ENCODE data around the gene ZNF200.

Gene ZNF200, protein sequence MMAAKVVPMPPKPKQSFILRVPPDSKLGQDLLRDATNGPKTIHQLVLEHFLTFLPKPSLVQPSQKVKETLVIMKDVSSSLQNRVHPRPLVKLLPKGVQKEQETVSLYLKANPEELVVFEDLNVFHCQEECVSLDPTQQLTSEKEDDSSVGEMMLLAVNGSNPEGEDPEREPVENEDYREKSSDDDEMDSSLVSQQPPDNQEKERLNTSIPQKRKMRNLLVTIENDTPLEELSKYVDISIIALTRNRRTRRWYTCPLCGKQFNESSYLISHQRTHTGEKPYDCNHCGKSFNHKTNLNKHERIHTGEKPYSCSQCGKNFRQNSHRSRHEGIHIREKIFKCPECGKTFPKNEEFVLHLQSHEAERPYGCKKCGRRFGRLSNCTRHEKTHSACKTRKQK

DNA sequence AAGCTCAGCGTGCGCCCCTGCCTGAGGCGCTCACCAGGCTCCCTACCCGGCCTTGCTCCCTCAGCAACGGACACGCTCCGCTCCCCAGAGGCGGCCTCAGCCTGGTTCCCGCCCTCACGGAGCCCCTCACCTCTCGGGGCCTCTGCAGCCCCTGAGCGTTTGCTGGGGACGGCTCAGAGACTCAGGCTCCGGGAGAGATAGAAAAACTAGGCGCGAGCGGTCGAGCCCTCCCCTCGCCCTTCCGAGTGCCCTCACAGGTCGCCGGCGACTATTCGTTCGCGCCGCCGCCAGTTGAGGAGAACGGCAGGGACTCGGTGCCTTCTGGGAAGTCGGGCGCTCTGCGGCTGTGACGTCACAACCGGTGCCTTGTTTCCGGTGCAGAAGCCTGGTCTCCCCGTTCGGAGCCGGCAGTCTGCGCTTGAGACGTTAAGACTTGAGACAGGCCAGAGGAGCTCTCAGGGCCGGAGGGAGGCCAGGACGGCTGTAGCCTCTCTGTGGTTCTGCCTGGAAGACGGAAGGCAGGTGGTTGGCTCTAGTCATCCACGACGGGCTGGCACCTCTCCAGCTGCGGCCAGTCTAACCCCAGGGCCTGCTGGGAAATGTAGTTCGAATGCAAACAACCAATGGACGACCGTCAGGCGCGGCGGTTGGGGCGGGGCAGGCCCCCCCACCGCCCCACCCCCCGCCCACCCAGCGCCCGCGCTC, at the start of gene ZNF200:
TSS of gene ZNF200 (minus strand) at position 302 of the 705 bp plus-strand sequence. CDS start 1,403 bp downstream, outside the sequence.
- peak within 1 kb of the TSS; percentile 93 to 96 for H3K27ac ChIP-seq
- TF ChIP-seq, protein P1, sequence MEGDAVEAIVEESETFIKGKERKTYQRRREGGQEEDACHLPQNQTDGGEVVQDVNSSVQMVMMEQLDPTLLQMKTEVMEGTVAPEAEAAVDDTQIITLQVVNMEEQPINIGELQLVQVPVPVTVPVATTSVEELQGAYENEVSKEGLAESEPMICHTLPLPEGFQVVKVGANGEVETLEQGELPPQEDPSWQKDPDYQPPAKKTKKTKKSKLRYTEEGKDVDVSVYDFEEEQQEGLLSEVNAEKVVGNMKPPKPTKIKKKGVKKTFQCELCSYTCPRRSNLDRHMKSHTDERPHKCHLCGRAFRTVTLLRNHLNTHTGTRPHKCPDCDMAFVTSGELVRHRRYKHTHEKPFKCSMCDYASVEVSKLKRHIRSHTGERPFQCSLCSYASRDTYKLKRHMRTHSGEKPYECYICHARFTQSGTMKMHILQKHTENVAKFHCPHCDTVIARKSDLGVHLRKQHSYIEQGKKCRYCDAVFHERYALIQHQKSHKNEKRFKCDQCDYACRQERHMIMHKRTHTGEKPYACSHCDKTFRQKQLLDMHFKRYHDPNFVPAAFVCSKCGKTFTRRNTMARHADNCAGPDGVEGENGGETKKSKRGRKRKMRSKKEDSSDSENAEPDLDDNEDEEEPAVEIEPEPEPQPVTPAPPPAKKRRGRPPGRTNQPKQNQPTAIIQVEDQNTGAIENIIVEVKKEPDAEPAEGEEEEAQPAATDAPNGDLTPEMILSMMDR (IDR thresholded peaks at IDR 0.05), result no peak
- H3K4me3 ChIP-seq, result peak within 1 kb of the TSS; percentile 89
- DNase-seq (ENCODE audit: low spot score), result peak; percentile 97

- H3K27ac ChIP-seq, result peak overlapping the region; percentile 98 to 99
- TF ChIP-seq, protein P1 (IDR thresholded peaks at IDR 0.05), result no peak
- H3K4me3 ChIP-seq, result peak overlapping the region; percentile 77
- peak; percentile 71 for DNase-seq (ENCODE audit: low spot score)
Measured at GRCh38 chr16:3283543-3284447, 48.8 kb upstream of the ZNF200 start.

- TF ChIP-seq, protein P1 (IDR thresholded peaks at IDR 0.05), result no peak
- DNase-seq (ENCODE audit: low spot score), result peak; percentile 97
Measured at GRCh38 chr16:3282730-3283542, 48.0 kb upstream of the ZNF200 start, which contains the start of gene ZNF263. ZNF263 (plus strand) TSS chr16:3283491; CDS start chr16:3283819, 328 bp downstream.

DNA sequence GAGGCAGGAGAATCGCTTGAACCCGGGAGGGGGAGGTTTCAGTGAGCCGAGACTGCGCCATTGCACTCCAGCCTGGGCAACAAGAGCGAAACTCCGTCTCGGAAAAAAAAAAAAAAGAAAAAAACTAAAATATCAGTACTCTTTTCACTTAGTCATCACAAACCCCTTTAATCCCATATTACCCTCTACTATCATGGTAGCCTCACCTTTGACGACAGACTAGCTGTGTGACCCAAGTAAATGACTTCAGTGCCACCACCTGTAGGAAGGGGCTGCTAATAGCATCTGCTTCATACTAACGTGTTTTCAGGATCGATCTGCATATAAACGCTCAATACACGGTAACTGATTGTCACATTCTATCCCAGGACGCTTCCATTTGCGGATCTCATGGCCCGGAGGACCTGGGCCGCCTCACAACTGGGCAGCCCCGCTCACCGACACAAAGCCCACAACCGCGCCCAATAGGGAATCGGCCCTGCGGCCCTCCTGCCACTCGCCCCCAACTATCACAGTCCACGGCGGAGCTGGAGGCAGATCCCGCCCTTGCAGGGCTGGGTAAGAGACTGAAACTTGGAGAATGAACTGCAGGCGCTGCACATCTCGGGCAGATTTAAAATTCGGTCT, 47.3 kb upstream of the ZNF200 start:
- H3K27ac ChIP-seq, result peak overlapping the region; percentile 98 to 99
- TF ChIP-seq, protein P1 (IDR thresholded peaks at IDR 0.05), result no peak
- peak overlapping the region; percentile 77 for H3K4me3 ChIP-seq
- no peak for DNase-seq (ENCODE audit: low spot score)

More at GRCh38 chr16:3282730-3283542, 48.0 kb upstream of the ZNF200 start, which contains the start of gene ZNF263:
- Histone ChIP-seq H3K4me3 (peak within 1 kb of the TSS; percentile 77), H3K27ac (peak within 1 kb of the TSS; percentile 98 to 99)

GRCh38 chr16:3281222-3281820, 46.4 kb upstream of the ZNF200 start:
- H3K27ac ChIP-seq, result no peak overlapping the region
- TF ChIP-seq, protein P1 (IDR thresholded peaks at IDR 0.05), result no peak
- DNase-seq (ENCODE audit: low spot score), result no peak
- no peak overlapping the region for H3K4me3 ChIP-seq

Data from coronary artery (tissue), 2 donors.